ENCODE measurements around the gene UBR2. TPM values are rescaled to one million over a fixed set of nuclear protein-coding genes. Genes with fewer than 3 reads are reported as not detected.

UBR2 gene
- total and polyA plus RNA-seq, 12 donors: 11.4 to 46.9 (median 30.2) TPM

DNA sequence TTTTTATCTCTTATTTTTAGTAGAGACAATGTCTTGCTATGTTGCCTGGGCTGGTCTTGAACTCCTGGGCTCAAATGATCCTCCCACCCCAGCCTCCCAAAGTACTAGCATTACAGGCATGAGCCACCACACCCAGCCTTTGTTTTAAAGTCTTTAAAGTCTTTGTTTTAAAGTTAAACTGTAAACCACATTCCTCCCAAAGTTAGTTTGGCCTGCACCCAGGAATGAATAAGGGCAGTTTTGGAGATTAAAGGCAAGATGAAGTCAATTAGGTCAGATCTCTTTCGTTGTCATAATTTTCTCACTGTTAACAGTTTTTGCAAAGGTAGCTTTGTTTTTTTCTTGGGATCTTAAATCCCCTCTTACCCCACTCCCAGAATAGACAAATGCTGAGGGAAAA lies 63.8 kb downstream of the UBR2 start:
- Histone ChIP-seq H3K36me3 (replicated peaks in 1 of 2) (peaks cover 0 to 22% of the 10 kb centered on the region in 2 donors), H3K4me1 (replicated peaks in 1 of 2) (peaks cover 21 to 28% of the 10 kb centered on the region in 2 donors), H3K27me3 (no peaks in the 10 kb centered on the region), H3K4me3 (no peak overlapping the region), H3K9me3 (replicated peaks in 1 of 3) (no peaks in the 10 kb centered on the region), H3K27ac (peak overlapping the region in 3 of 5 donors; percentile 13 to 37 (median 17))
- intact Hi-C loops (cut with DNase I): no loop called here
- peak in 2 of 7 donors; percentile 34 to 36 for DNase-seq
- 18 to 40% (median 26%) methylated on average over 1 of the region's 1 CpG for WGBS, 4 donors
- no peak for TF ChIP-seq POLR2A (IDR thresholded peaks at IDR 0.05)
- TF ChIP-seq CTCF (IDR thresholded peaks at IDR 0.05): no peak

DNA sequence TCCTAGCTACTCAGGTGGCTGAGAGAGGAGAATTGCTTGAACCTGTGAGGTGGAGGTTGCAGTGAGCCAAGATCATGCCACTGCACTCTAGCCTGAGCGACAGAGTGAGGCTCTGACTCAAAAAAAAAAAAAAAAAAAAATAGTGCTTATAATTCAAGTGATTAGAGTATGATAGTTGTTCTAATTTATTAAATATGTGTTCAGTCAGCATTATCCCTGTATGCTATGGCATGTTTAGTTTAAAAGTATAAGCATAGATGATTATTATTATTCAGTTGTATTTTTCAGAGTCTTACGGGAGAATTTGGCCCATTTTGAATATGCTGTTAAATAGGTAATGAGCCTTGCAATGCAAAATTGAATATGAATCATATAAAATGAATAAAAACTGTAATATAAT lies 64.8 kb downstream of the UBR2 start:
- Histone ChIP-seq H3K27ac (peak overlapping the region in 1 of 5 donors; percentile 17), H3K36me3 (replicated peaks in 1 of 2) (peaks cover 0 to 31% of the 10 kb centered on the region in 2 donors), H3K27me3 (no peaks in the 10 kb centered on the region), H3K4me3 (no peak overlapping the region), H3K4me1 (replicated peaks in 1 of 2) (peaks cover 21 to 28% of the 10 kb centered on the region in 2 donors), H3K9me3 (replicated peaks in 1 of 3) (no peaks in the 10 kb centered on the region)
- DNase-seq: no peak
- no peak for TF ChIP-seq CTCF (IDR thresholded peaks at IDR 0.05)
- no peak for TF ChIP-seq POLR2A (IDR thresholded peaks at IDR 0.05)
- WGBS, 4 donors: 83 to 86% (median 85%) methylated on average over 2 of the region's 2 CpGs
- intact Hi-C loops (cut with DNase I): no loop called here

- H3K36me3 ChIP-seq (replicated peaks in 1 of 2): peaks cover 0 to 40% of the 10 kb centered on the region in 2 donors
- WGBS, 4 donors: 38 to 69% (median 57%) methylated on average over 4 to 5 of the region's 5 CpGs
Observed at GRCh38 chr6:42629845-42630244, 66.0 kb downstream of the UBR2 start.

GRCh38 chr6:42637681-42638080 lies 73.9 kb downstream of the UBR2 start:
- Histone ChIP-seq H3K4me3 (no peak overlapping the region), H3K27ac (no peak overlapping the region), H3K36me3 (replicated peaks in 1 of 2) (peaks cover 0 to 81% of the 10 kb centered on the region in 2 donors), H3K4me1 (replicated peaks in 1 of 2) (no peaks in the 10 kb centered on the region), H3K27me3 (no peaks in the 10 kb centered on the region), H3K9me3 (replicated peaks in 1 of 3) (no peaks in the 10 kb centered on the region)
- 87 to 92% (median 88%) methylated on average over 3 of the region's 3 CpGs for WGBS, 4 donors
- DNase-seq: no peak
- TF ChIP-seq CTCF (IDR thresholded peaks at IDR 0.05) (no peak), POLR2A (IDR thresholded peaks at IDR 0.05) (no peak)
- intact Hi-C loops (cut with DNase I): no loop called here

More at GRCh38 chr6:42629845-42630244, 66.0 kb downstream of the UBR2 start:
- peak in 1 of 7 donors; percentile 36 for DNase-seq
- Histone ChIP-seq H3K4me1 (replicated peaks in 1 of 2) (peaks cover 16 to 23% of the 10 kb centered on the region in 2 donors), H3K9me3 (replicated peaks in 1 of 3) (no peaks in the 10 kb centered on the region), H3K27ac (peak overlapping the region in 2 of 5 donors; percentile 6 to 24), H3K4me3 (no peak overlapping the region), H3K27me3 (no peaks in the 10 kb centered on the region)
- TF ChIP-seq POLR2A (IDR thresholded peaks at IDR 0.05) (no peak), CTCF (IDR thresholded peaks at IDR 0.05) (no peak)
- intact Hi-C loops (cut with DNase I): no loop called here

Measured in adrenal gland (tissue), 12 donors.